IMR-90 (cell line): ENCODE data around the gene CABP1. TPM values are rescaled to one million over a fixed set of nuclear protein-coding genes. Genes with fewer than 3 reads are reported as not detected.

ENCODE experiments used
- ATAC-seq: fragments of 200-7000 bp; cut with Tn5 transposase; 2 replicates; pipeline ENCODE4 v1.9.1; 2020; ENCODE audit warnings: low read depth, mild to moderate bottlenecking, moderate library complexity
- BruUV-seq: library from RNA; stranded (reverse); fragments of 400-500 nt; replicated peaks from 2 replicates; lab custom pipeline; 2021; lab: Mats Ljungman, UMichigan
- CTCF ChIA-PET: fragments of 300-600 bp; formaldehyde crosslinking; extraction: SDS; loops from one replicate; lab custom pipeline; 2021; ENCODE audit warnings: antibody characterized with exemption; lab: Yijun Ruan, JAX
- POLR2A ChIA-PET: fragments of 300-600 bp; sonication (Branson Sonifier 250); formaldehyde crosslinking; loops from one replicate; lab custom pipeline; 2022; ENCODE audit warnings: antibody characterized with exemption; ENCODE audit not compliant: unreplicated experiment; lab: Charles Lee
- DNase-seq: peaks from one replicate; pipeline ENCODE4 v3.0.0; 2013
- H2AFZ ChIP-seq: replicated peaks from 2 replicates; pipeline ENCODE3; 2013; ENCODE audit warnings: low read length, mild to moderate bottlenecking; ENCODE audit not compliant: poor library complexity
- H2AK5ac ChIP-seq: 2 replicates; pipeline ENCODE4 v1.6.1; 2013; ENCODE audit warnings: low read depth, low read length, inconsistent platforms
- H2AK9ac ChIP-seq: replicated peaks from 2 replicates; pipeline ENCODE3; 2013; ENCODE audit warnings: mild to moderate bottlenecking, low read depth, low read length, moderate library complexity; ENCODE audit not compliant: poor library complexity
- H2BK120ac ChIP-seq: 2 replicates; pipeline ENCODE4 v1.6.1; 2013; ENCODE audit warnings: low read depth, low read length, inconsistent platforms
- H2BK15ac ChIP-seq: 3 replicates; pipeline ENCODE4 v1.6.1; 2013; ENCODE audit warnings: low read depth, low read length, inconsistent platforms
- H2BK20ac ChIP-seq: 2 replicates; pipeline ENCODE4 v1.6.1; 2013; ENCODE audit warnings: low read depth, mild to moderate bottlenecking, inconsistent platforms, low read length, moderate library complexity
- H2BK5ac ChIP-seq: 2 replicates; pipeline ENCODE4 v1.6.1; 2013; ENCODE audit warnings: mild to moderate bottlenecking, low read depth, low read length, inconsistent platforms; ENCODE audit not compliant: poor library complexity, severe bottlenecking
- H3K14ac ChIP-seq: replicated peaks from 2 replicates; pipeline ENCODE4 v1.6.1; 2013; ENCODE audit warnings: low read depth, low read length, inconsistent platforms
- H3K18ac ChIP-seq: 2 replicates; pipeline ENCODE4 v1.6.1; 2013; ENCODE audit warnings: low read depth, low read length, control low read depth
- H3K23ac ChIP-seq: 2 replicates; pipeline ENCODE4 v1.6.1; 2013; ENCODE audit warnings: low read depth, low read length, inconsistent platforms
- H3K27ac ChIP-seq: 2 replicates; pipeline ENCODE4 v1.5.1; 2013; ENCODE audit warnings: mild to moderate bottlenecking, control low read depth, low read length; ENCODE audit not compliant: insufficient read depth
- H3K27me3 ChIP-seq: 2 replicates; pipeline ENCODE4 v1.6.1; 2013; ENCODE audit warnings: low read length; ENCODE audit not compliant: control insufficient read depth, insufficient read depth
- H3K36me3 ChIP-seq: 2 replicates; pipeline ENCODE4 v1.6.1; 2013; ENCODE audit warnings: low read length, mixed read lengths; ENCODE audit not compliant: control insufficient read depth, insufficient read depth
- H3K4ac ChIP-seq: 2 replicates; pipeline ENCODE4 v1.6.1; 2013; ENCODE audit warnings: low read depth, low read length, inconsistent platforms
- H3K4me1 ChIP-seq: 2 replicates; pipeline ENCODE4 v1.6.1; 2013; ENCODE audit warnings: low read length, mixed read lengths; ENCODE audit not compliant: control insufficient read depth, insufficient read depth
- H3K4me2 ChIP-seq: 2 replicates; pipeline ENCODE4 v1.6.1; 2013; ENCODE audit warnings: low read depth, mild to moderate bottlenecking, control low read depth, low read length, moderate library complexity
- H3K4me3 ChIP-seq: 2 replicates; pipeline ENCODE4 v1.5.1; 2013; ENCODE audit warnings: low read depth, mild to moderate bottlenecking, control low read depth, low read length, moderate library complexity; ENCODE audit not compliant: insufficient read depth
- H3K56ac ChIP-seq: 2 replicates; pipeline ENCODE4 v1.6.1; 2013; ENCODE audit warnings: low read length, inconsistent platforms; ENCODE audit not compliant: insufficient read depth; ENCODE audit errors: extremely low read depth
- H3K79me1 ChIP-seq, 2 experiments: 2 replicates each; pipeline ENCODE4 v1.6.1; 2013; ENCODE audit warnings: low read length in 2 of 2, inconsistent platforms in 1 of 2, low read depth in 1 of 2
- H3K9ac ChIP-seq: 2 replicates; pipeline ENCODE4 v1.6.1; 2013; ENCODE audit warnings: low read depth, low read length, control low read depth
- H3K9me1 ChIP-seq: 2 replicates; pipeline ENCODE4 v1.6.1; 2013; ENCODE audit warnings: low read length, inconsistent platforms; ENCODE audit not compliant: insufficient read depth
- H3K9me3 ChIP-seq: 2 replicates; pipeline ENCODE4 v1.6.1; 2013; ENCODE audit warnings: low read length; ENCODE audit not compliant: control insufficient read depth, insufficient read depth
- H4K20me1 ChIP-seq: 2 replicates; pipeline ENCODE4 v1.6.1; 2013; ENCODE audit warnings: low read length, inconsistent platforms; ENCODE audit not compliant: insufficient read depth
- H4K5ac ChIP-seq: 2 replicates; pipeline ENCODE4 v1.6.1; 2013; ENCODE audit warnings: mild to moderate bottlenecking, low read depth, low read length, control low read depth
- H4K8ac ChIP-seq, 2 experiments: 2 replicates each; pipeline ENCODE4 v1.6.1; 2013; ENCODE audit warnings: low read depth in 2 of 2, low read length in 2 of 2, control low read depth in 1 of 2, inconsistent platforms in 1 of 2
- H4K91ac ChIP-seq: 2 replicates; pipeline ENCODE4 v1.6.1; 2013; ENCODE audit warnings: low read depth, low read length, inconsistent platforms; ENCODE audit not compliant: insufficient read depth
- BHLHE40 ChIP-seq: fragments of 150-350 bp; IDR thresholded peaks from 2 replicates; pipeline ENCODE4 v1.6.1; 2016; ENCODE audit warnings: mild to moderate bottlenecking, low read depth, low read length
- CEBPB ChIP-seq: IDR thresholded peaks from 2 replicates; pipeline ENCODE4 v1.6.1; 2012; ENCODE audit warnings: low read depth, low read length, improper control_type of control experiment
- CTCF ChIP-seq: conservative IDR thresholded peaks from 2 replicates; pipeline ENCODE4 v1.5.1; 2012; ENCODE audit warnings: mild to moderate bottlenecking, low read depth, low read length, improper control_type of control experiment
- MAFK ChIP-seq: IDR thresholded peaks from 2 replicates; pipeline ENCODE4 v1.6.1; 2012; ENCODE audit warnings: low read depth, low read length, improper control_type of control experiment
- MXI1 ChIP-seq: IDR thresholded peaks from 2 replicates; pipeline ENCODE4 v1.6.1; 2012; ENCODE audit warnings: low read depth, mild to moderate bottlenecking, low read length, moderate library complexity, borderline replicate concordance
- NFE2L2 ChIP-seq: fragments of 150-350 bp; IDR thresholded peaks from 2 replicates; pipeline ENCODE4 v1.6.1; 2016; ENCODE audit warnings: low read depth, mild to moderate bottlenecking, low read length
- RAD21 ChIP-seq: IDR thresholded peaks from 2 replicates; pipeline ENCODE4 v1.6.1; 2012; ENCODE audit warnings: low read length, improper control_type of control experiment
- RCOR1 ChIP-seq: IDR thresholded peaks from 2 replicates; pipeline ENCODE4 v1.6.1; 2012; ENCODE audit warnings: mild to moderate bottlenecking, low read length, improper control_type of control experiment; ENCODE audit not compliant: insufficient replicate concordance
- SMC3 ChIP-seq: fragments of 150-350 bp; IDR thresholded peaks from 2 replicates; pipeline ENCODE4 v1.6.1; 2016; ENCODE audit warnings: low read depth, mild to moderate bottlenecking, antibody characterized with exemption, low read length, moderate library complexity
- USF2 ChIP-seq: fragments of 150-350 bp; IDR thresholded peaks from 2 replicates; pipeline ENCODE4 v1.6.1; 2017; ENCODE audit warnings: mild to moderate bottlenecking, antibody characterized with exemption, low read length, low read depth
- WGBS, 2 experiments: methylation state at CpG; one replicate each; pipeline versions ENCODE4 v1.1.5 to v1.1.7; 2013; ENCODE audit warnings: missing lambda C conversion rate in 2 of 2; ENCODE audit not compliant: insufficient read length in 1 of 2; ENCODE audit errors: extremely low coverage in 2 of 2; 5-methylcytosine and 5-hydroxymethylcytosine counted together
- dilution Hi-C: fragments of 300-500 bp; cut with HindIII; formaldehyde crosslinking; loops from one replicate; pipeline ENCODE4 v1.14.3; 2018; ENCODE audit warnings: low sequenced_read_pairs; ENCODE audit not compliant: unreplicated experiment
- in situ Hi-C: fragments of 300-500 bp; cut with MboI; formaldehyde crosslinking; loops from 3 replicates; pipeline ENCODE4 v1.14.3; 2019; ENCODE audit warnings: low sequenced_read_pairs, inconsistent platforms, mixed read lengths
- intact Hi-C: fragments of 100-400 bp; cut with micrococcal nuclease; formaldehyde crosslinking; loops from 2 replicates; pipeline ENCODE4 v1.10.0; 2022
- polyA plus RNA-seq, 3 experiments: library from polyadenylated mRNA; depleted of rRNA; stranded (reverse); fragments of >200 nt; gene quantifications; 2 replicates each; pipeline ENCODE4 v1.2.3, GENCODE V29; 2012; ENCODE audit warnings: low replicate concordance in 1 of 3
- total RNA-seq: library from RNA; depleted of rRNA; stranded (reverse); fragments of >200 nt; gene quantifications from 2 replicates; pipeline ENCODE4 v1.2.3, GENCODE V29; 2012

CABP1 gene
- total and polyA plus RNA-seq, 2 of the 4 experiments (the other 2 are of a cell fraction): 0.54 to 1.1 TPM

GRCh38 chr12:120643574-120643973, 3.1 kb downstream of the CABP1 start:
- in situ Hi-C loops (no loop called here), dilution Hi-C loops (no loop called here), intact Hi-C loops (no loop called here)
- ChIA-PET CTCF (no interaction called here), POLR2A (no interaction called here)
- Histone ChIP-seq H3K14ac (no peak overlapping the region), H2BK15ac (no peak overlapping the region), H4K20me1 (no peaks in the 10 kb centered on the region), H3K4me1 (no peaks in the 10 kb centered on the region), H3K56ac (no peak overlapping the region), H2BK120ac (no peak overlapping the region), H3K4me2 (no peak overlapping the region), H3K23ac (no peak overlapping the region), H3K79me1 (no peaks in the 10 kb centered on the region), H4K91ac (no peak overlapping the region), H2BK5ac (no peak overlapping the region), H3K9me1 (no peaks in the 10 kb centered on the region), H3K4me3 (no peak overlapping the region), H4K8ac (no peak overlapping the region), H2AK5ac (no peak overlapping the region), H3K9me3 (no peaks in the 10 kb centered on the region), H3K27me3 (peaks cover 61% of the 10 kb centered on the region), H2AFZ (no peak overlapping the region), H3K18ac (no peak overlapping the region), H4K5ac (no peak overlapping the region), H3K36me3 (no peaks in the 10 kb centered on the region), H2AK9ac (no peak overlapping the region), H3K4ac (no peak overlapping the region), H2BK20ac (no peak overlapping the region), H3K9ac (no peak overlapping the region), H3K27ac (no peak overlapping the region)
- TF ChIP-seq RCOR1 (no peak), NFE2L2 (no peak), RAD21 (no peak), MXI1 (no peak), BHLHE40 (no peak), MAFK (no peak), USF2 (no peak), SMC3 (no peak), CTCF (no peak), CEBPB (no peak)
- WGBS, 2 experiments: no CpG with 5 or more reads among the region's 4 CpGs
- BruUV-seq: no TSS peak
- ATAC-seq (no peak), DNase-seq (no peak)
